Progenitor cell of endocrine pancreas (in vitro differentiated cells): ENCODE data around the gene PDE4A. TPM values are rescaled to one million over a fixed set of nuclear protein-coding genes. Genes with fewer than 3 reads are reported as not detected.
A peak's percentile ranks its signal among the peaks of the same experiment; 100 is the strongest.
"Not testable (repeated sequence)": the region's sequence is repeated elsewhere in the genome, so short reads cannot be mapped to it uniquely, and the experiment has no call there.

Experiments used
- DNase-seq: peaks from one replicate; pipeline ENCODE4 v3.0.0; 2021; ENCODE audit warnings: low spot score; ENCODE audit not compliant: unreplicated experiment
- H3K27ac Mint-ChIP-seq: 2 replicates; pipeline ENCODE4 v1.8.0; 2021; ENCODE audit warnings: mild to moderate bottlenecking, moderate library complexity, mixed read lengths
- H3K27me3 Mint-ChIP-seq: 2 replicates; pipeline ENCODE4 v1.8.0; 2021; ENCODE audit warnings: mixed read lengths
- H3K36me3 Mint-ChIP-seq: 2 replicates; pipeline ENCODE4 v1.8.0; 2022; ENCODE audit warnings: mixed read lengths; ENCODE audit not compliant: insufficient read depth
- H3K4me1 Mint-ChIP-seq: 2 replicates; pipeline ENCODE4 v1.8.0; 2021; ENCODE audit warnings: low read depth, mixed read lengths
- H3K4me3 Mint-ChIP-seq: 2 replicates; pipeline ENCODE4 v1.8.0; 2021; ENCODE audit warnings: low read depth, mild to moderate bottlenecking, moderate library complexity, mixed read lengths
- H3K9me3 Mint-ChIP-seq: 2 replicates; pipeline ENCODE4 v1.8.0; 2021; ENCODE audit warnings: low read depth, mixed read lengths
- total RNA-seq: library from RNA; stranded (reverse); gene quantifications from 2 replicates; pipeline ENCODE4 v1.2.1, GENCODE V29; 2021
- TF ChIP-seq, protein P1 (sequence below): fragments of 200-600 bp; sonication (generic); IDR thresholded peaks from one replicate; pipeline ENCODE4 v1.5.0; 2021; ENCODE audit warnings: antibody characterized with exemption, mild to moderate bottlenecking; ENCODE audit not compliant: unreplicated experiment

Gene PDE4A
- total RNA-seq, 1 donor from 2014 or later = 0.72 TPM

DNA sequence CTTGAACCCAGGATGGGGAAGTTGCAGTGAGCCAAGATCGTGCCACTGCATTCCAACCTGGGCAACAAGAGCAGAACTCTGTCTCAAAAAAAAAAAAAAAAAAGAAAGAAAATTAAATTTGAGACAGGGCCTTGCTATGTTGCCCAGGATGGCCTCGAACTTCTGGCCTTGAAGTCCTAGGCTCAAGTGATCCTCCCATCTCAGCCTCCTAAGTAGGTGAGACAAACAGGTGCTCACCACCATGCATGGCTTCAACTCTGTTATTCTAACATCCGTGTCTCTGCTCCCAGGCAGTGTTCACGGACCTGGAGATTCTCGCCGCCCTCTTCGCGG, 40.3 kb downstream of the PDE4A start:
- Mint-ChIP-seq H3K36me3 (no peaks in the 10 kb centered on the region), H3K4me3 (no peak overlapping the region), H3K27ac (no peak overlapping the region), H3K9me3 (no peaks in the 10 kb centered on the region), H3K27me3 (peaks cover 10% of the 10 kb centered on the region), H3K4me1 (no peaks in the 10 kb centered on the region)
- TF ChIP-seq, protein P1, sequence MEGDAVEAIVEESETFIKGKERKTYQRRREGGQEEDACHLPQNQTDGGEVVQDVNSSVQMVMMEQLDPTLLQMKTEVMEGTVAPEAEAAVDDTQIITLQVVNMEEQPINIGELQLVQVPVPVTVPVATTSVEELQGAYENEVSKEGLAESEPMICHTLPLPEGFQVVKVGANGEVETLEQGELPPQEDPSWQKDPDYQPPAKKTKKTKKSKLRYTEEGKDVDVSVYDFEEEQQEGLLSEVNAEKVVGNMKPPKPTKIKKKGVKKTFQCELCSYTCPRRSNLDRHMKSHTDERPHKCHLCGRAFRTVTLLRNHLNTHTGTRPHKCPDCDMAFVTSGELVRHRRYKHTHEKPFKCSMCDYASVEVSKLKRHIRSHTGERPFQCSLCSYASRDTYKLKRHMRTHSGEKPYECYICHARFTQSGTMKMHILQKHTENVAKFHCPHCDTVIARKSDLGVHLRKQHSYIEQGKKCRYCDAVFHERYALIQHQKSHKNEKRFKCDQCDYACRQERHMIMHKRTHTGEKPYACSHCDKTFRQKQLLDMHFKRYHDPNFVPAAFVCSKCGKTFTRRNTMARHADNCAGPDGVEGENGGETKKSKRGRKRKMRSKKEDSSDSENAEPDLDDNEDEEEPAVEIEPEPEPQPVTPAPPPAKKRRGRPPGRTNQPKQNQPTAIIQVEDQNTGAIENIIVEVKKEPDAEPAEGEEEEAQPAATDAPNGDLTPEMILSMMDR = no peak
- no peak for DNase-seq

GRCh38 chr19:10461047-10461949, 41.0 kb downstream of the PDE4A start:
- no peak overlapping the region for H3K27ac Mint-ChIP-seq
- no peaks in the 10 kb centered on the region for H3K9me3 Mint-ChIP-seq
- peaks cover 7% of the 10 kb centered on the region for H3K27me3 Mint-ChIP-seq
- TF ChIP-seq, protein P1 = no peak
- peak overlapping the region; percentile 53 for H3K4me3 Mint-ChIP-seq
- peak; percentile 90 for DNase-seq
- H3K4me1 Mint-ChIP-seq = no peaks in the 10 kb centered on the region
- no peaks in the 10 kb centered on the region for H3K36me3 Mint-ChIP-seq

GRCh38 chr19:10462042-10462441, 41.7 kb downstream of the PDE4A start:
- not testable (repeated sequence) for H3K27ac Mint-ChIP-seq, H3K36me3 Mint-ChIP-seq, H3K27me3 Mint-ChIP-seq, H3K4me1 Mint-ChIP-seq, DNase-seq, H3K4me3 Mint-ChIP-seq, H3K9me3 Mint-ChIP-seq

- DNase-seq = no peak
- no peaks in the 10 kb centered on the region for H3K9me3 Mint-ChIP-seq
- peaks cover 7% of the 10 kb centered on the region for H3K27me3 Mint-ChIP-seq
- H3K4me3 Mint-ChIP-seq = no peak overlapping the region
- no peaks in the 10 kb centered on the region for H3K4me1 Mint-ChIP-seq
- TF ChIP-seq, protein P1 = no peak
- no peaks in the 10 kb centered on the region for H3K36me3 Mint-ChIP-seq
- no peak overlapping the region for H3K27ac Mint-ChIP-seq
Measured at GRCh38 chr19:10462557-10462956, 42.2 kb downstream of the PDE4A start.

DNA sequence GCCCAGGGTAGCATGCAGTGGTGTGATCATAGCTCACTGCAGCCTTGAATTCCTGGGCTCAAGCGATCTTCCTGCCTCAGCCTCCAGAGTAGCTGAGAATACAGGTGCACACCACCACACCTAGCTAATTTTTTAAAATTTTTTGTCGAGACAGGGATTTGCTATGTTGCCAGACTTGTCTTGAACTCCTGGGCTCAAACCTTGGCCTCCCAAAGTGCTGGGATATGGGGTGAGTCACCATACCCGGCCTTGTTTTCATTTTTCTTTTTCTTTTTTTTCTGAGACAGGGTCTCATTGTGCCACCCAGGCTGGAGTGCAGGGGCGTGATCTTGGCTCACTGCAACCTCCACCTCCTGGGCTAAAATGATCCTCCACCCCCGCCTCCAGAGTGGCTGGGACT, 44.1 kb downstream of the PDE4A start:
- Mint-ChIP-seq H3K36me3 (no peaks in the 10 kb centered on the region), H3K4me3 (no peak overlapping the region), H3K4me1 (no peaks in the 10 kb centered on the region), H3K27ac (no peak overlapping the region), H3K9me3 (no peaks in the 10 kb centered on the region), H3K27me3 (peaks cover 15% of the 10 kb centered on the region)
- TF ChIP-seq, protein P1 = no peak
- no peak for DNase-seq
